ENCODE results near the gene ACER3. TPM values are rescaled to one million over a fixed set of nuclear protein-coding genes. Genes with fewer than 3 reads are reported as not detected.
A peak's percentile ranks its signal among the peaks of the same experiment; 100 is the strongest.

Gene ACER3
- total and polyA plus RNA-seq, 8 donors, result 2.1 to 25.9 (median 8.5) TPM

GRCh38 chr11:77064648-77065217, 204.0 kb downstream of the ACER3 start:
- Histone ChIP-seq H3K4me3 (no peak overlapping the region), H3K9me3 (no peaks in the 10 kb centered on the region), H3K36me3 (no peaks in the 10 kb centered on the region), H3K27me3 (no peaks in the 10 kb centered on the region), H3K27ac (no peak overlapping the region), H3K4me1 (peaks cover 12 to 45% (median 38%) of the 10 kb centered on the region in 4 donors)
- intact Hi-C loops (cut with DNase I; ENCODE audit: low total_unique reads), result no loop called here
- TF ChIP-seq EP300 (IDR thresholded peaks at IDR 0.05), result no peak
- no peak for TF ChIP-seq POLR2A (IDR thresholded peaks at IDR 0.05)
- no peak for TF ChIP-seq POLR2AphosphoS5 (IDR thresholded peaks at IDR 0.05)
- no peak for TF ChIP-seq CTCF (IDR thresholded peaks at IDR 0.05)
- 86 to 99% (median 91%) methylated on average over 4 of the region's 4 CpGs for WGBS, 5 donors
- DNase-seq, result no peak

GRCh38 chr11:77065878-77066228, 205.1 kb downstream of the ACER3 start:
- H3K36me3 ChIP-seq, result no peaks in the 10 kb centered on the region
- peaks cover 12 to 48% (median 43%) of the 10 kb centered on the region in 4 donors for H3K4me1 ChIP-seq
- DNase-seq, result peak in 1 of 2 donors; percentile 79
- peak overlapping the region; percentile 82 to 95 (median 91) for H3K27ac ChIP-seq
- no peaks in the 10 kb centered on the region for H3K27me3 ChIP-seq
- peak in 1 of 3 donors; percentile 45 for TF ChIP-seq POLR2AphosphoS5 (IDR thresholded peaks at IDR 0.05)
- TF ChIP-seq EP300 (IDR thresholded peaks at IDR 0.05), result no peak
- no peak for TF ChIP-seq CTCF (IDR thresholded peaks at IDR 0.05)
- no peaks in the 10 kb centered on the region for H3K9me3 ChIP-seq
- intact Hi-C loops (cut with DNase I; ENCODE audit: low total_unique reads), result no loop called here
- H3K4me3 ChIP-seq, result peak overlapping the region; percentile 70 to 81 (median 74)
- WGBS, 5 donors, result 23 to 42% (median 32%) methylated on average over 13 to 14 of the region's 14 CpGs

- H3K36me3 ChIP-seq, result no peaks in the 10 kb centered on the region
- H3K9me3 ChIP-seq, result no peaks in the 10 kb centered on the region
- intact Hi-C loops (cut with DNase I; ENCODE audit: low total_unique reads), result no loop called here
- H3K27me3 ChIP-seq, result no peaks in the 10 kb centered on the region
- 1 to 3% (median 2%) methylated on average over 25 to 69 of the region's 69 CpGs for WGBS, 5 donors
- peak within 1 kb of the TSS; percentile 82 to 95 (median 92) for H3K27ac ChIP-seq
- peak within 1 kb of the TSS; percentile 70 to 81 (median 74) for H3K4me3 ChIP-seq
- peak in 4 of 7 experiments; percentile 22 to 30 (median 26) for TF ChIP-seq CTCF (IDR thresholded peaks at IDR 0.05)
- peak in 1 of 4 donors; percentile 18 for TF ChIP-seq POLR2A (IDR thresholded peaks at IDR 0.05)
- TF ChIP-seq POLR2AphosphoS5 (IDR thresholded peaks at IDR 0.05), result peak; percentile 53 to 83 (median 73)
- TF ChIP-seq EP300 (IDR thresholded peaks at IDR 0.05), result no peak
- peak; percentile 94 to 98 for DNase-seq
- H3K4me1 ChIP-seq, result peaks cover 13 to 54% (median 47%) of the 10 kb centered on the region in 4 donors
Observed at GRCh38 chr11:77066229-77067042, 205.7 kb downstream of the ACER3 start, which contains the start of gene CAPN5. Gene CAPN5, plus strand, starts transcription at chr11:77066971. Its CDS starts 17,916 bp downstream, at chr11:77084887.

GRCh38 chr11:77067861-77068443, 207.2 kb downstream of the ACER3 start:
- no peaks in the 10 kb centered on the region for H3K36me3 ChIP-seq
- H3K4me1 ChIP-seq, result peaks cover 28 to 69% (median 63%) of the 10 kb centered on the region in 4 donors
- H3K9me3 ChIP-seq, result no peaks in the 10 kb centered on the region
- TF ChIP-seq EP300 (IDR thresholded peaks at IDR 0.05) (no peak), POLR2AphosphoS5 (IDR thresholded peaks at IDR 0.05) (no peak), POLR2A (IDR thresholded peaks at IDR 0.05) (no peak), CTCF (IDR thresholded peaks at IDR 0.05) (no peak)
- DNase-seq, result no peak
- peak overlapping the region; percentile 70 to 81 (median 74) for H3K4me3 ChIP-seq
- no peaks in the 10 kb centered on the region for H3K27me3 ChIP-seq
- WGBS, 5 donors, result 60 to 78% (median 62%) methylated on average over 8 of the region's 8 CpGs
- peak overlapping the region; percentile 2 to 95 (median 92) for H3K27ac ChIP-seq
- intact Hi-C loops (cut with DNase I; ENCODE audit: low total_unique reads), result no loop called here
